GM23338 (cell line): Measurements from ENCODE around the gene CD82. TPM values are rescaled to one million over a fixed set of nuclear protein-coding genes. Genes with fewer than 3 reads are reported as not detected.

ENCODE experiments used
- ATAC-seq: fragments of 200-7000 bp; cut with Tn5 transposase; 3 replicates; pipeline ENCODE4 v1.9.1; 2020
- DNase-seq: peaks from one replicate; pipeline ENCODE4 v3.0.0-alpha.2; 2015; ENCODE audit warnings: low spot score
- H2AFZ ChIP-seq: fragments of 200-600 bp; sonication (generic); 2 replicates; pipeline ENCODE4 v1.8.0; 2016; ENCODE audit warnings: antibody characterized with exemption, mild to moderate bottlenecking, moderate library complexity
- H3F3A ChIP-seq: fragments of 200-600 bp; sonication (generic); replicated peaks from 2 replicates; pipeline ENCODE4 v1.8.0; 2017; ENCODE audit warnings: antibody characterized with exemption, mixed run types, low read depth
- H3K27ac ChIP-seq: fragments of 200-600 bp; sonication (generic); 2 replicates; pipeline ENCODE4 v1.6.1; 2016; ENCODE audit warnings: low read depth
- H3K27me3 ChIP-seq: fragments of 200-600 bp; sonication (generic); 2 replicates; pipeline ENCODE4 v1.8.0; 2016; ENCODE audit warnings: mild to moderate bottlenecking, mixed run types, moderate library complexity; ENCODE audit not compliant: insufficient read depth
- H3K36me3 ChIP-seq: fragments of 200-600 bp; sonication (generic); 2 replicates; pipeline ENCODE4 v1.8.0; 2016; ENCODE audit warnings: mild to moderate bottlenecking; ENCODE audit not compliant: insufficient read depth
- H3K4me1 ChIP-seq: fragments of 200-600 bp; sonication (generic); 2 replicates; pipeline ENCODE4 v1.8.0; 2016; ENCODE audit warnings: mild to moderate bottlenecking, moderate library complexity; ENCODE audit not compliant: insufficient read depth
- H3K4me2 ChIP-seq: fragments of 200-600 bp; sonication (generic); 2 replicates; pipeline ENCODE4 v1.7.1; 2017; ENCODE audit warnings: mixed run types
- H3K4me3 ChIP-seq: fragments of 200-600 bp; sonication (generic); 2 replicates; pipeline ENCODE4 v1.6.1; 2016; ENCODE audit warnings: mixed run types
- H3K79me2 ChIP-seq: fragments of 200-600 bp; sonication (generic); replicated peaks from 2 replicates; pipeline ENCODE4 v1.8.0; 2017; ENCODE audit warnings: mild to moderate bottlenecking; ENCODE audit not compliant: insufficient read depth
- H3K9me2 ChIP-seq: fragments of 200-600 bp; sonication (generic); 2 replicates; pipeline ENCODE4 v1.8.0; 2017; ENCODE audit not compliant: insufficient read depth
- H4K20me1 ChIP-seq: fragments of 200-600 bp; sonication (generic); replicated peaks from 2 replicates; pipeline ENCODE4 v1.8.0; 2017; ENCODE audit warnings: mild to moderate bottlenecking; ENCODE audit not compliant: insufficient read depth
- H3K27ac Mint-ChIP-seq: 2 replicates; pipeline ENCODE4 v1.8.0; 2020; ENCODE audit warnings: inconsistent platforms, mild to moderate bottlenecking, moderate library complexity, mixed read lengths
- H3K27me3 Mint-ChIP-seq: 3 replicates; pipeline ENCODE4 v1.8.0; 2022; ENCODE audit warnings: low read depth, mild to moderate bottlenecking, moderate library complexity, mixed read lengths, inconsistent platforms; ENCODE audit not compliant: insufficient read depth, poor library complexity
- H3K36me3 Mint-ChIP-seq: 3 replicates; pipeline ENCODE4 v1.8.0; 2021; ENCODE audit warnings: low read depth, mild to moderate bottlenecking, inconsistent platforms, moderate library complexity, mixed read lengths
- H3K4me1 Mint-ChIP-seq: 3 replicates; pipeline ENCODE4 v1.8.0; 2020; ENCODE audit warnings: mild to moderate bottlenecking, inconsistent platforms, mixed read lengths
- H3K4me3 Mint-ChIP-seq: 3 replicates; pipeline ENCODE4 v1.8.0; 2021; ENCODE audit warnings: moderate library complexity, mild to moderate bottlenecking, inconsistent platforms, mixed read lengths
- H3K9me3 Mint-ChIP-seq: 3 replicates; pipeline ENCODE4 v1.8.0; 2020; ENCODE audit warnings: moderate library complexity, mild to moderate bottlenecking, inconsistent platforms, mixed read lengths
- ETS1 ChIP-seq: IDR thresholded peaks from 2 replicates; pipeline ENCODE4 v1.6.1; 2016; ENCODE audit warnings: antibody characterized with exemption
- EZH2phosphoT487 ChIP-seq: fragments of 200-600 bp; sonication (generic); IDR thresholded peaks from one replicate; pipeline ENCODE4 v1.8.1; 2018; ENCODE audit warnings: antibody characterized with exemption; ENCODE audit not compliant: unreplicated experiment
- REST ChIP-seq: IDR thresholded peaks from one replicate; pipeline ENCODE4 v1.6.1; 2018; ENCODE audit warnings: antibody characterized with exemption; ENCODE audit not compliant: unreplicated experiment
- ZNF331 ChIP-seq: fragments of 250-450 bp; sonication (Bioruptor Pico); IDR thresholded peaks from 2 replicates; pipeline ENCODE4 v1.5.0; 2020; ENCODE audit warnings: low read depth, mild to moderate bottlenecking, moderate library complexity
- ZNF462 ChIP-seq: fragments of 250-450 bp; sonication (Bioruptor Pico); IDR thresholded peaks from 2 replicates; pipeline ENCODE4 v1.5.0; 2020; ENCODE audit warnings: mild to moderate bottlenecking, moderate library complexity
- polyA plus RNA-seq: library from polyadenylated mRNA; unstranded; fragments of >200 nt; fragmentation: Nextera tagmentation; extraction: Ambion mirVana; gene quantifications from 2 replicates; pipeline ENCODE4 v1.2.1, GENCODE V29; 2016
- total RNA-seq: library from RNA; depleted of rRNA; stranded (reverse); fragments of >200 nt; shearing (Covaris generic); gene quantifications from 2 replicates; pipeline ENCODE4 v1.2.3, GENCODE V29; 2014

The CD82 gene
- total and polyA plus RNA-seq, 2 experiments from 2014 or later, result 4.4 to 4.9 TPM

GRCh38 chr11:44648109-44648508 lies 82.6 kb downstream of the CD82 start:
- ATAC-seq, result no peak
- Mint-ChIP-seq H3K9me3 (peaks cover 10% of the 10 kb centered on the region; the same call in 2 of the 3 replicates), H3K27me3 (peaks cover 2% of the 10 kb centered on the region), H3K27ac (no peak overlapping the region), H3K4me3 (no peak overlapping the region), H3K36me3 (peaks cover 1% of the 10 kb centered on the region; the same call in 2 of the 3 replicates), H3K4me1 (no peaks in the 10 kb centered on the region)
- H3K79me2 ChIP-seq, result no peaks in the 10 kb centered on the region
- no peak overlapping the region for H3K27ac ChIP-seq
- no peak overlapping the region for H2AFZ ChIP-seq
- no peaks in the 10 kb centered on the region for H4K20me1 ChIP-seq
- H3K9me2 ChIP-seq, result no peaks in the 10 kb centered on the region
- no peak overlapping the region for H3K4me3 ChIP-seq
- H3F3A ChIP-seq, result no peaks in the 10 kb centered on the region
- H3K4me1 ChIP-seq, result no peaks in the 10 kb centered on the region
- no peaks in the 10 kb centered on the region for H3K36me3 ChIP-seq
- TF ChIP-seq ZNF462 (CRISPR knock-in tag) (no peak), ETS1 (no peak), EZH2phosphoT487 (no peak), ZNF331 (CRISPR knock-in tag) (no peak), REST (no peak)
- no peak overlapping the region for H3K4me2 ChIP-seq
- DNase-seq, result no peak
- no peaks in the 10 kb centered on the region for H3K27me3 ChIP-seq
